Lung microvascular endothelial cell (primary cell): ENCODE data around the gene SAMD14. TPM values are rescaled to one million over a fixed set of nuclear protein-coding genes. Genes with fewer than 3 reads are reported as not detected.
A peak's percentile ranks its signal among the peaks of the same experiment; 100 is the strongest.
"Not testable (repeated sequence)": the region's sequence is repeated elsewhere in the genome, so short reads cannot be mapped to it uniquely, and the experiment has no call there.

Experiments used
- DNase-seq, 2 donors: peaks; one replicate each; pipeline versions ENCODE4 v3.0.0 to v3.0.0-alpha.2; 2010; ENCODE audit warnings: low read depth in 2 of 2
- total RNA-seq: library from RNA; depleted of rRNA; stranded (reverse); fragments of >200 nt; gene quantifications from 2 replicates; pipeline ENCODE4 v1.2.1, GENCODE V29; 2014

Gene SAMD14
- total RNA-seq, 1 donor from 2014 or later: 3.2 TPM

DNA sequence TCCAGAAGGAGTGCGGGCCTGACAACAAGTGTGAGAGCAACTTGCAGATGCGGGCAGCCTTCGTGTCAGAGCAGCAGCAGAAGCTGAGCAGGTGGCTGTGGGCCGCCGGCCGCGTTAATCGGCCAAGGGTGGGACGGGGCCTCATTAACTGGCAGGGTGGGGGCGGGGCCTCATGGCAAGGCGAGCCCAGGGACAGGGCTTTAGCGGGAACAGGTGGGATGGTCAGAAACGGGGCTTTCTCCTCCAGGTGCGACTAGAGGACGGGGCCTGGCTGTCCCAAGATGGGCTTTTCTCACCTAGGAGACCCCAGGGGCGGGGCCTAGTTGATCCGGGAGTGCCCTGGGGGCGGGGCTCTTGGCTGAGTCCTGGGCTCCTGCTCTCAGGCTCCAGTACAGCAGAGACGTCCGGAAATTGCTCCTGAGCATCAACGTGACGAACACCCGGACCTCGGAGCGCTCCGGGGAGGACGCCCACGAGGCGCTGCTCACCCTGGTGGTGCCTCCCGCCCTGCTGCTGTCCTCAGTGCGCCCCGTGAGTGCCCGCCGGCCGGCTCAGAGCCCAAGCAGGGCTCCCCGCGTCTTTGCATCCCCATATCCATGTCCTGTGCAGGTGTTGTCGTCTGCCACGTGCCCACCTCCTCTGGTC, 53.2 kb downstream of the SAMD14 start:
- no peak for DNase-seq

DNA sequence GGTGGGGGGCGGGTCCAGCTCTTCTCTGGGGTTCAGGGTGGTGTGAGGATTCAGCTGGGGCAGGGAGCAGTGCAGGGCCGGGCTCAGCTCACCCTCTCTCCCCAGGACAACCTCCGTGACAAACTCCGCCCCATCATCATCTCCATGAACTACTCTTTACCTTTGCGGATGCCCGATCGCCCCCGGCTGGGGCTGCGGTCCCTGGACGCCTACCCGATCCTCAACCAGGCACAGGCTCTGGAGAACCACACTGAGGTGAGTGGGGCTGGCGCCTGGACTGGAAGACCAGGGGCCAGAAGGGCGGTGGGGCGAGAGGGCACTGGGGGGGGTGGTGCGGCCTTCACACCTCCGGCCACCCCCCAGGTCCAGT, 53.8 kb downstream of the SAMD14 start:
- no peak for DNase-seq

DNA sequence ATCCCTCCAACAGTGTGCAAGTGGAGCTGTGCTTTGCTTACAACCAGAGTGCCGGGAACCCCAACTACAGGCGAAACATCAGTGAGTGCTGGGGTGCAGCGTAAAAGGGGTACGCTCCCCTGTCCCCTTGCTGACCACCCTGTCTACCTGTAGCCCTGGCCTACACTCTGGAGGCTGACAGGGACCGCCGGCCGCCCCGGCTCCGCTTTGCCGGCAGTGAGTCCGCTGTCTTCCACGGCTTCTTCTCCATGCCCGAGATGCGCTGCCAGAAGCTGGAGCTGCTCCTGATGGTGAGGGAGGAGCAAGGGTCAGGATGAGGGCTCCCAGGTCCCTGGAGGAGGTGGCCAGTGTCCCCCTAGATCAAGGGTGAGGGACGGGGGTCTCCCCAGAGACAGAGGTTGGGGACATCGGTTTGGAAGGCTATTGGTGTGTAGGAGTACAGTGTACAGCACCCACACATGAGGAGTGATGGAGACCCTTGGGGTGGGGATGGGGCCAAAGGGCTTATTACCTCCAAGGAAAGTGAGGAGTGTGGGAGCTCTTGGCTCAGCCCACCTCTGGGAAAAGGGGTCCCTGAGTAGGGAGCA, 54.4 kb downstream of the SAMD14 start:
- no peak for DNase-seq

DNA sequence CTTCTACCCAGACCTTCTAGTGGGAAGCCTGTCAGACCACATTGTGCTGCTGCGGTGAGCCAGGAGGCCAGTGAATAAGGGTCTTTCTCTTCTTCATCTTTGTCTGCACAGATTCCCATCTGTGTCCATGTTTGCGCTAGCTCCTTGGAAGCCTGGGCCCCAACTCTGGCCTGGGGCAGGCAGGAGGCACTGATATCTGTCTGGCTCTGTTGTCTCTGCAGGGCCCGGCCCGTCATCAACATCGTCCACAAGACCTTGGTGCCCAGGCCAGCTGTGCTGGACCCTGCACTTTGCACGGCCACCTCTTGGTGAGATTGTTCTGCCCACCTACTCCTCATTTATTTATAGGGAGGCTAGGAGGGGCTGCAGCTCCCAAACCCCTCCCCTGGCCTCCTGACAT, 55.7 kb downstream of the SAMD14 start:
- no peak for DNase-seq

GRCh38 chr17:50072925-50073324, 57.0 kb downstream of the SAMD14 start:
- DNase-seq: no peak

DNA sequence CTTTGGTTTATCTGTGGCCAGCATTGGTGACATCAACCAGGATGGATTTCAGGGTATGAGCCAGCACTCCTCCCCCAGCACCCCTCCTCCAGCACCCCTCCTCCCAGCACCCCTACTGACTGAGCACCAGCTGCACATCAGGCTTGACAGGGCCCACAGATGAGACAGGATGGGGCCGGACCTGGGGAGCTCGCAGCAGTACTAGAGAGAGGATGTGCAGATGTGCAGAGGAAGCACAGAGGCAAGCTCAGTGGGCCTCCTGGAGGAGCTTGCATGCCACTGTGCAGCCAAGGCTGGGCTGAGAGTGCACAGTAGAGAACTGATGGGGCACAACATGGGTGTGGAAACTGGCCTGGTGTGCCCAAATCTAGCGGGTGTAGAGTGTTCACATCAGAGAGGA, 57.8 kb downstream of the SAMD14 start:
- no peak for DNase-seq

DNA sequence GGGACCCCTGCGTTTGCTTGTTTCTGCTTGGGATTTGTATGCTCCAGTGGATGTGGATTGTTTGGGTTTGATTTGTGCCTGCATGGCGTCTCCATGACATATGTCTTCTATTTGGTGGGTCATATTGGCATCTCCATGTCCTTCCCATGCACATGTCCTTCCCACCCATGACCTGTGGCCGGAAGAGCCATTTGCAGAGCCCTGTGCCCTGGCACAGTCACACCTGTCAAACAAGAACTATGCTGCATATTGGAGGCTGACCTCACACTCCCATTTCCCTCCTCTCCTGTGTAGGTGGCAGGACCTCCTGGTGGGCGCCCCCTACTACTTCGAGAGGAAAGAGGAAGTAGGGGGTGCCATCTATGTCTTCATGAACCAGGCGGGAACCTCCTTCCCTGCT, 58.3 kb downstream of the SAMD14 start:
- no peak for DNase-seq

DNA sequence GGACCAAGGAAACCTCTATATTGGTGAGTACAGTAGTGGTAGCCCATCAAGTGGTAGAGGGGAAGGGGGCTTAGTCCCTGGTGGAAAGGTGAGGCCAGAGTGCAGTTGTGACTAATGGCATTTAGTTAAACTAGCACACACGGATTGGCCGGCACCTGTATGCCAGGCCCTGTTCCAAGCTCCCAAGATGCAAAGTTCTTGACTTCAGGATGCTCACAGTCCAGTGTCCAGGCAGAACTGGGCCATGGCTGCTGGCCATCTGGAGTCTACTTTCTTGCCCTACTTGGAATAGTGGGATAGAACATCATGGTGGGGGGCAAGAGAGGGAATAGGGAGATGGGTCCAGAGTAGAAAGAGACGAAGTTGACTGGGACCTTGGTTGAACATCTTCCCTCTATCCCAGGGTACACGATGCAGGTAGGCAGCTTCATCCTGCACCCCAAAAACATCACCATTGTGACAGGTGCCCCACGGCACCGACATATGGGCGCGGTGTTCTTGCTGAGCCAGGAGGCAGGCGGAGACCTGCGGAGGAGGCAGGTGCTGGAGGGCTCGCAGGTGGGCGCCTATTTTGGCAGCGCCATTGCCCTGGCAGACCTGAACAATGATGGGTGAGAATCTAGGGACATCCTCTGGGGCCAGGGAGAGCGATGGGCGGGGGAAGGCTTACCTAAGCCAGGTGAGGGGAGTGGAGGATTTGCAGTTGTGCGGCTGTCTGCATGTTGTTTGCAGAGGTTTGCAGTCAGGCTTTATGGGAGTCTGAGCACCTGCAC, 58.9 kb downstream of the SAMD14 start:
- no peak for DNase-seq

GRCh38 chr17:50067996-50068395, 62.0 kb downstream of the SAMD14 start:
- DNase-seq: no peak

GRCh38 chr17:50066995-50067394, 63.0 kb downstream of the SAMD14 start:
- DNase-seq: no peak

- no peak for DNase-seq
These were observed 64.9 kb downstream of the SAMD14 start for GRCh38 chr17:50065056-50065455.

DNA sequence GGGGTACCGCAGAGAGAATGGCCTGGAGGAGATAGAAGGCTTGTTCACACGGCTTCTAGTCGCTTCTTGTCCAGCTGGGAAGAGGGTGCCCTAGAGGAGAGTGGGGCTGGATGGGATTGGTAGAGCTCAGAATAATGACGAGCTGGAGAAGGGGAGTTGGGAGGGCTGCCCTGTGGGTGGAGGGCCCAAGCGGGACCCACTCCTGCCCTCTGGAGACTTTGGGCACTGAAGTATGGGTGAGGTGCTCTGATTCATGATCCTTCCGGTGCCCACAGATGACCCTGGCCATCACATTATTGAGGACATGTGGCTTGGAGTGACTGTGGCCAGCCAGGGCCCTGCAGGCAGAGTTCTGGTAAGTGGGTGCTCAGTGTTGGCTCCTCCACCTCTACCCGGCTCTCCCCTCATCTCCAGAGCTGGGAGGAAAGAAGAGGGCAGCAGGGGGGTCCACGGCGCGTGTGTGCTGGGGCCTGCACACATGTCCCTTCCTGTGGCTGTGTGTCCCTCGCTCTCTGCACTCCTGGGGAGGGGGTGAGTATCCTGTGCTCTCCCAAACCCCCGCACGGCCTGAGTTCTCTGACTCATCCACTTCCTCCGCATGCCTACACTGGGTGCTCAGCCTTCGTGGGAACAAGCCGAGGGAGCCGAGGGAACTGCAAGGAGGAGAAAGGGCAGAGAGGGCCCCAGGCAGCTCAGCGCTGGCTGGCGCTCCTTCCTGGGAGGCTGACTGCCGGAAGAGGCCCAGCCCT, 65.5 kb downstream of the SAMD14 start:
- DNase-seq: peak; percentile 59 to 92

GRCh38 chr17:50063561-50064252, 66.3 kb downstream of the SAMD14 start:
- DNase-seq: peak in 1 of 2 donors; percentile 36

DNA sequence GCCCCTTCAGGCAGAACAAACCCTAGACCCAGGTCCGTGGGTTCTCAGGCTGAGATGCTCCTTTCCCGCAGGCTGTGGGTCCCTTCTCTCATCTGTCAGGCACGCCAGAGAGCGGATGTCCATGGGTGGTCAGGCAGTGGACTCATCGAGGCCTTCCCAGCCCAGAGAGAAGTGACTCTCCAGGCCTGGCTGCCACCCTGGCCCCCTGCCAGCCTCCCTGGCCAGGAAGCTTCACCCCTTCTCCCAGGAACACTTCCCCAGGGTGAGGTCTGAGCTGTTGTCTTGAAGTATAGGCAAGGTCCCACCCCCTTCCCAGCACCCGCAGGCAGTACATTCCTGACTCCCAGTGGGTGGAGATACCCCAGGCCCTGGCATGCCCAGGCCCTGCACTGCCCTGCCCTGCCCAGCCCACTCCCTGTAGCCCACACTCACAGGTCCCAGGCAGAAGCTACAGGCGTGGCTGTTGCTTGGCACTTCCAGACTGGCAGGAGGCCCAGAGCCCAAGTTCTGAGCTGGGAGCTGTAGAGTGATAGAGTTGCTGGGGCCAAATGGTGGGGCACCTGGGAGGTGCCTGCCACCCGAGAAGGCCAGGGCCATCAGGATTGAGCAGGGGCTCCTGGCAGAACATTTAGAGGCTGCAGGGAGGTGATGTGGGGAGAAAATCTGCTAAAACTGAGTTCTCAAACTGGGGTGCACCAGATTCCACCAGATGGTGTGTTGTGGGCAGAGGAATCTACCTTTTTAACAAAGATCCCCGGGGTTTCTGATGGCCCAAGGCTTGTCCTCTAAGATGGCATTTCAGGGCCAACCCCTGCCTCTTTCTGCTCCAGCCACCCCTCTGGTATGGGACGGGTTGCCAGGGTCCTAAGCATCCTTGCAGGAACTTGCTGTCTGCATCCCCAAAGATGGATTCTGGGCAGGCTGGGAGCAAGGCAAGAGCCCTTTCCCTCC, 67.4 kb downstream of the SAMD14 start:
- DNase-seq: peak in 1 of 2 donors; percentile 74

DNA sequence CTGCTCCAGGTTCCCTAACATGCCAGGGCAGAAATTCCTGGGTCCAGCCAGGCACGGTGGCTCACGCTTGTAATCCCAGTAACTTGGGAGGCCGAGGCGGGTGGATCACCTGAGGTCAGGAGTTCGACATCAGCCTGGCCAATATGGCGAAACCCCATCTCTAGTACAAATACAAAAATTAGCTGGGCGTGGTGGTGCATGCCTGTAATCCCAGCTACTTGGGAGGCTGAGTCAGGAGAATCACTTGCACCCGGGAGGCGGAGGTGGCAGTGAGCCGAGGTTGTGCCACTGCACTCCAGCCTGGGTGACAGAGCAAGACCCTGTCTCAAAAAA, 68.3 kb downstream of the SAMD14 start:
- not testable (repeated sequence) for DNase-seq

GRCh38 chr17:50060951-50061712, 68.8 kb downstream of the SAMD14 start:
- peak in 1 of 2 donors; percentile 47 for DNase-seq
